SIG-M5 (cell line): ENCODE data around the gene GYS1.

Source experiments
- DNase-seq: peaks from one replicate; lab custom pipeline; 2025; lab: John Stamatoyannopoulos, UW

The GYS1 gene

GRCh38 chr19:48988860-48989259 lies 4.2 kb downstream of the GYS1 start:
- no peak for DNase-seq

- DNase-seq = no peak
Observed at GRCh38 chr19:48988286-48988685, 4.8 kb downstream of the GYS1 start.

- DNase-seq = no peak
Observed at GRCh38 chr19:48987323-48987722, 5.8 kb downstream of the GYS1 start.

- DNase-seq = no peak
Observed at GRCh38 chr19:48986211-48986610, 6.9 kb downstream of the GYS1 start.

- DNase-seq = no peak
Observed at GRCh38 chr19:48985711-48986110, 7.4 kb downstream of the GYS1 start.

- DNase-seq = no peak
Observed at GRCh38 chr19:48982280-48982679, 10.8 kb downstream of the GYS1 start.

- no peak for DNase-seq
Observed at GRCh38 chr19:48977061-48977460, 16.0 kb downstream of the GYS1 start.

- no peak for DNase-seq
Observed at GRCh38 chr19:48975947-48976847, 16.9 kb downstream of the GYS1 start.

GRCh38 chr19:48970923-48971395 lies 22.1 kb downstream of the GYS1 start:
- no peak for DNase-seq

- no peak for DNase-seq
Observed at GRCh38 chr19:48970139-48970766, 22.9 kb downstream of the GYS1 start.

GRCh38 chr19:48969276-48970138 lies 23.6 kb downstream of the GYS1 start:
- peak; percentile 20 for DNase-seq

GRCh38 chr19:48968813-48969218 lies 24.3 kb downstream of the GYS1 start:
- DNase-seq = no peak

GRCh38 chr19:48968179-48968661 lies 24.9 kb downstream of the GYS1 start:
- no peak for DNase-seq

- DNase-seq = peak; percentile 20
Observed at GRCh38 chr19:48967346-48968178, 25.5 kb downstream of the GYS1 start.

GRCh38 chr19:48966541-48967345 lies 26.4 kb downstream of the GYS1 start:
- no peak for DNase-seq

GRCh38 chr19:48965806-48966540 lies 27.1 kb downstream of the GYS1 start:
- DNase-seq = no peak

GRCh38 chr19:48965040-48965805 lies 27.9 kb downstream of the GYS1 start, which contains the start of gene FTL:
TSS of gene FTL (plus strand) at chr19:48965309. CDS start at chr19:48965508, 199 bp downstream.
- DNase-seq = peak; percentile 66

- DNase-seq = no peak
Observed at GRCh38 chr19:48964205-48965039, 28.7 kb downstream of the GYS1 start.
